Retina (tissue), 1 donor: ENCODE measurements around the gene GLB1L2.
A peak's percentile ranks its signal among the peaks of the same experiment; 100 is the strongest.
"Not testable (repeated sequence)": the region's sequence is repeated elsewhere in the genome, so short reads cannot be mapped to it uniquely, and the experiment has no call there.

Source experiments
- DNase-seq: peaks from one replicate; pipeline ENCODE4 v3.0.0-alpha.2; 2016

GLB1L2 gene

DNA sequence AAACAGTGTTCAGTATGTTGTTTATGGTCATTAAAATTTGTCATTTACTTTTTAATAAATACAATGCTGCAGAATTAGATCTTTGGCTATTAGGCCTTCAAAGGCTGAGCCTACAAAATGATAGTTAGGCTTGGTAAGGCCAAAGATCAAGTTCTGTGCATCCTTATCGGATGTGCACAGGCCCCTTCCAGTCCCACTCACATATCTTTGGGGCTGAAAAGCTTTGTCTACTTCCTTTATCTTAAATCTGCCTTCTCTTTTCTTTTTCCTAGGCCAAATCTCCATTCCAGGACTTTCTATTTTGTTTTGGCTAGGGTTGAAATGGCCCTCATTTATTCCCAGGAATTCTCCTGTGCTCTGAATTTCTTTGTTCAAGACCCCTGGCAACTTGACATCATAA is 3.4 kb upstream of the GLB1L2 start:
- no peak for DNase-seq

DNA sequence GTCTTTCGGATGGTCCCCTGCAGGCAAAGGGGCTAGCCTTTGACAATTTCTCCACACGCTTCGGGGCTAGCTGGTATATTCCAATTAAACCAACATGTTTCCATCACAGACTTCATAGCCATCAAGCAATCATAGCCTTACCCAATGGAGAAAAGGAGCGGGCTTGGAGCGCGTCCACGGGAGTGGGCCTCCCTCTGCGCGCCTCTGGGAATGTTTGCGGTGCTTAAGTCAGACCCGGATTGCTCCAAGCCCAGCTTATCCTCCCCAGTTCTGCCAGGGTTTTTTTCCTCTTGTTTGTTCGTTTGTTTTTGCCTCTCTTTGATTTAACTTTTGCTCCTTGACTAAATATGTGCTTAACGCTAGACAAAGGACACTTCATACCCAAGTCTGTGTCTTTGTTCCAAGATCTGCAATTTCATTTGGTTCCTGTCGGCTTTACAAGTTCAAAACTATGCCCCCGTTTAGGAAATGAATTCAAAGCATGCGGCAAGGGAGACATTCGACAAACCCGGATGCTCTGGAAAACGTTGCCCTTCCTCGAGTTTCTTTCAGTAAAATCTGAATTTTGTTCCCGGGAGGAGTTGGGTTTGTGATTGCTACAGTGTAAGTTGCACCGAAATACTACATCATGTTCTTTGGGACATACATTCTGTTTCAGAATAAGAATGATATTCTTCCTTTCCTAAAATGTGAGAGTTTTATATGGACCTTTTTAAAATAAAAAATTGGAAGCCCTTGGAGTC is 1.0 kb upstream of the GLB1L2 start:
- DNase-seq, result peak; percentile 42

DNA sequence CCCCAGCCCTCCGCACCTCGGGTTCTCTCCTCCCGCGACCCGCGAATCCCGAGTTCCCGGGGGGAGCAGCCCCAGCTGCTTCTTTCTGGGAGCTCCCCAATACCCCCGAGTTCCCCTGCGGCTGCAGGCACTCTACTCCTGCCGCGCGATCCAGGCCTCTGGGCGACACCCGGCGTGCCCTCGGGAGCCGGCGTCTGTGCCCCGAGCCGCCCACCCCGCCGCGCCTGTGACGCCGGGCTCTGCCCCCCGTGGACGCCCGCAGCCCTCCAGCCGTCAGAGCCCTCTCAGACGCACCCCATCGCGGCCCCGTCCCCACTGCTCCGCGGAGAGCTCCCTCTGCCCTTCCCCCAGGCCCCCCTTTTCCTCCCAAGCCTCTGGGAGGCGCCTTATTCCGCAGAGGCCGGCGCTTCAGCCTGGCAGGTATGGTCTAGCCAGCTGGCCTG is 422 bp downstream of the GLB1L2 start:
- DNase-seq, result no peak

DNA sequence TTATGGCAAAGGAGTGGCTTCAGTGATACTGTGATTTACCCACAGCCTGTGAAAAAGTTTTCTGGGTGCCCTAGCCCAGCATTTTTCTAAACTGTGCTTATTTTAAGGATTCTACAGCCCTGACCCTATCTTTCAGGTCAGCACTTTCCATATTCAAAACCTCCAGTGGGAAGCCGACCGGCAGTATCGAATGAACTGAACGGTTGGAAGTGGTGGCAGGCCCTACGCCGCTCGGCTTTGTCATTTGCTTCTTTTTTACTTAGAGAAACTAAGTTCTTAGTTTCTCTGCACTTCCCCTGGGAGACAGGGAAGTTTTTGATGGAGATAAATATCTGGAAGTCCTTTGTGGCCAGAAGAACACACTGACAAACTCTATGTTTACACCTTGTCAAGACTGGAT is 994 bp downstream of the GLB1L2 start:
- no peak for DNase-seq

DNA sequence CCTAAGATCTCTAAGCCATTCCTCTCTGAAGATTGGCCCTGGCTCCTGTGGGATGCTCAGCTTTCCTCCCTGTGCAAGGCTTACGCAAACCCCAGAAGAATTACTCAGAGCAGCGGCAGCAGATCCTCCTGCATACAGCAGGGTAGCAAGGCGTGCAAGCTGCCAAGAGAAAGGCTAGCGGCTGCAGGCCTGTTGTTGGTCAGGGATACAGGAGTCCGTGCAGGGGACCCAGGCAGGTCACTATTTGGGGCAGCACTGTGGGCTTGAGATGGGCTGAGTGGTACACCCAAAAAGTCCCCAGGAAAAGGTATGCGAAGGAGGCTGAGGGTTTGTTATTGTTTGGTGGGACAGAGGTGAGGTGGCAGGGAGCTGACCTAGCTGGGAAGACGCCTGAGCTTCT is 1.5 kb downstream of the GLB1L2 start:
- DNase-seq, result no peak

DNA sequence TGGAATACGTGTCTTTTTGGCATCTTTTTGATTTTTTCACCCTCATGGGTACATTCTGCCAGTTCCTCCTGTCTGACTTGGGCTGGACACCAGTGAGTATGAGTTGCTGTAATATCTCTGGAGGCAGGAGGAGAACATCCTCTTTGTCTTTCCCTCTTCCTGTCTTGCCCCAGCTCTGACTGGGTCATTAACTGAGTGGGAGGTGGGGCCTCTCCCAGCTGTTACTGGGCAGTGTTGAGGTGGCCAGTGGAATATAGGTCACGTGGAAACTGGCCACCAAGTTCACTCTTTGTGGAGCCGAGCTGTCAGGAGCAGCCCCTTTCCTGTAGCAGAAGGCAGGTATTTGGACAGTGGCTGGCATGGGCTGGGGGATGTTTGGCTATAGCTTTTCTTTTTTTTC is 2.2 kb downstream of the GLB1L2 start:
- DNase-seq, result peak; percentile 18

DNA sequence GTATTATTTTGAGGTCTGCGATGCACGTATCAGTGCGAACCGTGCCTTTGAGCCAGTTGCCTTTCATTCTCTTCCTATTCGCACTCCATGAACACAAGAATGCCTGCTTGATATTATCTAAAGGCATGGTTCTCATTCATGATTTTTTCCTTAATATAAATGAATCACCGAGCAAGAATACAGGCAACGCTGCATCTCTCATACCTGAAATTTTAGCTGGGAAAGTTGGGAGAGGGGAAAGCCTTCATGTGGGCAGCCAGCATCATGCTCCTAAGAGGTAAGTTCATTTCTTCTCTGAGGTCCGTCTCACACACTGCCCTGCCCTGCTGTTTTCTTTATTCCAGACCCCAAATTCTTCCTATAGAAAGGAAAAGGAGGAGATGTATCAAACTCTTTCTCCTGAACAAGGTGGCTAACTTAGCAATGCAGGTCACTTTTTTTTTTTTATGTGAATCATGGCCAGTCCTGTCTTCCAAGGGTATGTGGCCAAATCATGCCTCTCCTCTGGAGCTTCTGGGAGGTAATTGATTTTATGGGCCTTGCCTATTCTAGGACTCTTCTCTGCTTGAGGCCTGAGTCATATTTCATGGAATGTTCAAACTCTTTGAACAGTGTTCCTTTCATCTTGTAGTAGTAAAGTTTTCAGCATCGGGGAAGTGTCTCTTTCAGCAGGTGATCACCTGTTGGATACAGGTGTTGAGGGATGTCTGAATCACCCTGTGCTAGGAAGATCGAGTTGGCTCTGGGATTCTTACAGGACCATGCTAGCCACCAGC is 3.2 kb downstream of the GLB1L2 start:
- DNase-seq, result no peak

DNA sequence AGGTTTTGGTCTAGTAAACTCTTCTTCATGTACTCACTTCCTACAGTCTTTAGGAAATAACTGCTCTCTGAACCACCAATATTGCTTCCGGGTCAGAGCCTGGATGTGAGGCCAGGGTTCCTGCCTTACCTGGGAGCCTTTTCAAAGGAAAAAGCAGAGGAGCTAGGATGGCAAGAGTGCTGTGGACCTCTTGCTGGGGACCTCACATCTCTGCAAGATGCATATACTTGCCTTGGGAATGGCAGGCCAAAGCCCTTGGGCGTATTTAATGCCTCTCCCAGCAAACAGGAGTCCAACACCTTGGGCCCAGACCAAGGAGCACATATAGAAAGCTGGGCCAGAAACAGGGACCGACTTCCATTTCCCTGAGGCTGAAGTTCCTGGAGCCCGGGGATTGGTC is 5.3 kb downstream of the GLB1L2 start:
- no peak for DNase-seq

DNA sequence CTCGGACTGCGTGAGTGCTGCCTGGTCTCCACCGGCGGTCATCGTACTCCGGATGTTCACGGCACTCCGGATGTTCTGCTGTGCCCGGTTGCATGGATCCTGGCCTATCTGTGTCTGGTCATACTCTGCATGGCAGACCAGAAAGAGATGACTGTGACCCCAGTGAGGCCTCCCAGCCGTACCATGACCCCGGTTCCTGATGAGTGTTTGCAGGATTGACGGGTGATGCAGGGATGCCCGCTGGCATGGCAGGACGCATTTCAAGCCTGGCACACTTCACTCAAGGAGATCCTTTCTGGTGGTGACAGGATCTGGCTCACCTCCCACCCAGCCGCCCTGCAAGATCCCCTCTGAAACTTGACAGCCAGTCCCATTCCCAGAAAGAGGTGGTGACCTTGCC is 6.3 kb downstream of the GLB1L2 start:
- no peak for DNase-seq

DNA sequence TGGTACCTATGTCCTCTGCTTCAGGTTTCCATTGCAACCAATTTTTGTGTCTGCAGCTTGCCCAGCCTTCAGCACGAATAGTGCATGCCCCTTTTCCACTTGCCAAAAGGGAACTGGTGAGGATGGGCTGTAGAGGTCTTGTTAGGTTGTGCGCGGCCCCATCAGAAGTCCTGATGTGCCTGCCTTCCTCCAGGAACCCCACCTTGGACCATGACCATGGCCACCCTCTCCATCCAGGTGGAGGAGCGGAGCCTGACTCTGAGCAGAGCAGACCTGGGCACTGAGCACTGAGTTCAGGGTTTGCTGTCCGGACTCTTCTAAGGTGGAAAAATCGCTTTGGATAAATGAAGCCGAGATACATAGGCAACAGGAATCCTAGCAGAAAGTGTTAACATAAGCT is 6.9 kb downstream of the GLB1L2 start:
- no peak for DNase-seq

DNA sequence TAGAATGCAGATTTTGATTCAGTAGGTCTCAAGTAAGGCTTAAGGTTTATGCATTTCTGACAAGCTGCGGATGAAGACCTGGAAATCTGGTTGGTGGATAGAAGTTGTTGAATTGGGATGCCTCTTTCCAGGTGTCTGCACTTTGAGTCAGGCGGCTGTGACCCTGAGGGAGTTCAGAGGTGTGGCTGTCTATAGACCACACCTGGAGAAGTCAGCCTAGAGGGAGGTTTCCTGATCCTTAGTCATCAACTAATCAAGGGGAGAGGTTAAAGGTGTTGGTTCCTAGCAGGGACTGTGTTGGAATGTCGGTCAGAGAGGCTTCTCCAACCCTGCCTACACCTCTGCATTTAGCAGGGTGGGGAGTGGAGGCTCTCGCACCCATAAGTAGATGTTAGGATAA is 8.0 kb downstream of the GLB1L2 start:
- no peak for DNase-seq

DNA sequence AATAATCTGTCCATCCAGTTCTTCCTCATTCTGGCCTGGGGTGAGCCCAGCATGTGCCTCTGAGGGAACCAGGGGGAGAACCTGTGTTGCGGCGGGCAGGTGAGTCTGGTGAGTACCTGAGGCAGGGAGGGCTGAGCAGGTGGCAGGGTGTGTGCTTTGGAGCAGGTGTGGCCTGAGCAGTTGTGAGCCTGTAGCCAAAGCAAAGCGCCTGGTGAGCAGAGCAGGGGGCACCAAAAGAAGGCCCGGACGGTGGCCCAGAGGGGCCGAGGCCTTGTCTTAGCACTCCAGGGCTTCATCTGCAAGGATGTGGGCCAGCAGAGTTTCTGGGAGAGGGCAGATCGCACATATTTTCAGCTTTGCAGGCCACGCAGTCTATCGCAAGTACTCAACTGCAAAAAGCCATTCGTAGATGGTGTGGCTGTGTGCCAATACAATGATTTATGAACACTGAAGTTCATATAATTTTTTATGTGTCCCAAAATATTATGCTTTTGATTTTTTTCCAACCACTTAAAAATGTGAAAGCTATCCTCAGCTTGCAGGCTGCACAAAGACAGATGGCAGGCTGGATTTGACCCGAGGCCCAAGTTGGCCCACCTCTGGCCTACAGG is 8.7 kb downstream of the GLB1L2 start:
- no peak for DNase-seq

DNA sequence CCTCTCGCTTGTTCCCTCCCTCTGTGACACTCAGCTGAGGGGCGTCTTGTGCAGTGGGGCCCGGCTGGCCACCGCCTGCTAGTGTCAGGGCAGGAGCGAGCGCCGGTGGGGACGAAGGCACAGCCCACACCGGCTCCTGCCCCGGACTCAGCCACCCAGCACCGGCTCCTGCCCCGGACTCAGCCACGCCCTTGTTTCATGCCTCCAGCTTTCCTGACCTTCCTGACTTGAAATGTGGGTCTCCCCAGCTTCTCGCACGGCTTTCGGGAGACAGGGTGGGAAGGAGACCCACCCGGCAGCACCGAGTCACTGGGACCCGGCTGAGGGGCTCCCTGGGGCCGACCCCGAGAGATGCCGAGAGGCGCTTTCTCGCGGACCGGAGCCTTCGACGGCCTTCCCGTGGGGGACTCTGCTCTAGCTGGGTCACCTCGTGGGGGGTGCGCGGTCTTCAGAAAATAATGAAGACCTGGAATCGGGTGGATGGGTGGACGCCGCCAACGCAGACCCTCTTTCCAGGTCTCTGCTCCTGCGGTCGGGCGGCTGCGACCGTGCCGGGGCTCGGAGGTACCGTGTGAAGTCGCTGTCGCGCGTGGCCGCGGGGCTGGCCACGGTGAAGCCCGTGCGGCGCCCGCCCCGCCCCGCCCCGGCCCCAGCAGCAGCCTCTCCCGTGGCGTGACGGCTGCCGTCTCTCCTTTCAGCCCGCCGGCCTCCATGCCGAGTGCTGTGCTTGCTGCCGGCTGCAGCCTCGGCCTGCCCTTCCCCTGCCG is 10.2 kb downstream of the GLB1L2 start:
- no peak for DNase-seq

DNA sequence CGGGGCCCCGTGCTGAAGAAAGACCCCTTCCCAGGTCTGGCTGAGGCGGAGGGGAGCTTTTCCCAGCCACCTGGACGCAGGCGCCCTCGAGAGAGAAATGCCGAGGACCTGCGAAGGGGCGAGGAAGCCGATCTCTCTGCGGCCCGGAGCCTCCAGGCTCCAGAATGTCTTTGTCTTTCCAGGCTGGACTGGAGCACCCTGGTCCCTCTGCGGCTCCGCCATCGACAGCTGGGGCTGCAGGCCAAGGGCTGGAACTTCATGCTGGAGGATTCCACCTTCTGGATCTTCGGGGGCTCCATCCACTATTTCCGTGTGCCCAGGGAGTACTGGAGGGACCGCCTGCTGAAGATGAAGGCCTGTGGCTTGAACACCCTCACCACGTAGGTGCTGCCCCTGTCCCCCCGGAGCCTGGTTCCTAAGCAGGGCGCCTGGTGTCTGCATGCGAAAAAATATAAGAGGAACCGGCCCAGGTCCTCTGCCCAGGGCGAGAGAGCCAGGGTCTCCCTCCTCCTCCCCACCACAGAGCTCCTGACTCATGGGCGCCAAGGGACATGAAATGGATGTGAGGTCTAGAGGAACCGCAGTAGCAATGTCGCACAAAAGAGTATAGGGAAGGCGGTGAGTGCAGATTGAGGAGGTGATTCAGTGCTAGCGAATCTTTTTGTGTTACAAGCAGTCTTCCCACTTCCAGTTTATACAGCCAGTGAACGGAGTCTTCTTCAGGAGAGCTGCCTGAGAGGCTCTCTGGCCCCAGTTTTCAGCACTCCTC is 11.0 kb downstream of the GLB1L2 start:
- no peak for DNase-seq

DNA sequence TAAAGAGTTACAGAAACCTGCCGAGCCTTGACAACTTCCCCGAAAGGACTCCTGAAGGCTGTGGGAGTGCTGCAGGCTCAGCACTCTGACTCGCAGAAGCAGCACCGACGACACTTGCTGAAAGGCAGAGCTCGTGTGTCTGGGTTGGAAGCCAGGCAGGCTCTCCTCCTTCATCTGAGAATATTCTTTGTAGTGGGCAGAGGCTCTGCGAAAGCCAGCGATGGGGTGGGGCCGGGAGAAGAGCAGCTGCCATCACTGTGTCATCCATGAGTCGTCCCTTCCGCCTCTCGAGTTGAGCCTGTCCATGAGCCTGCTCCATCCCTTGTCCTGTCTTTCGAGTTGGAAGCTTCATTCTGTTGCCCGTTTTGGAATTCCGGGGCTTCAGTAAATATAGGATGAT is 11.9 kb downstream of the GLB1L2 start:
- DNase-seq, result no peak

DNA sequence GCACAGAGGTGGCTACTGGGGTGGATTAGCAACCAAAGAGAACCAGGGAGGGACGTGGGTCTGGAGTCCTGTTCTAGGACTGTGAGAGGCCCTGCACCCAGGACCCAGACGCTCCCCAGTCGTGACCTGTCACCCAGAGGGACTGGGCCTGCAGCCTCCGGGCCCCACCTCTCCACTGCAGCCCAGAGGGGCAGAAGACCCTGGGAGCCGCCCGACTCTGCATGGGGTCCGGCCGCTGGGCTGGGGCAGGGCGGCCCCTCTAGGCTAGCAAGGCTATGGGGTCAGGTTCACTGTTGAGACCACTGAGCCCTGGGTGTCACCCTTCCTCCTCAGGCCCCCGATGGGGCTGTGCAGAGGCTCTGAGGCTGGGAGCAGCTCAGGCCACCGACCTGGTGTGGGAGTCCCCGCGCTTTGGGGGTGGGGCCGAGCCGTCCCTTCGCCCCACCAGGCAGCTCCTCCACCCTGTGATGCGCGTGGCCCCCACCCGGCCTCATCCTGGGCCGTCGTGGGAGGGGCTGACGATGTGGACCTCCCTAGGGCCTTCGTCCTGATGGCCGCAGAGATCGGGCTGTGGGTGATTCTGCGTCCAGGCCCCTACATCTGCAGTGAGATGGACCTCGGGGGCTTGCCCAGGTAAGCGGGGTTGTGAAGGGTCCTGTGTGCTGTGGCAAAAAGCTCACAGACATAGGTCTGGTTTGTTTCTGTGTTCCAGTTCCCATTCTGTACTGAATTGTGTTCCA is 12.9 kb downstream of the GLB1L2 start:
- not testable (repeated sequence) for DNase-seq

DNA sequence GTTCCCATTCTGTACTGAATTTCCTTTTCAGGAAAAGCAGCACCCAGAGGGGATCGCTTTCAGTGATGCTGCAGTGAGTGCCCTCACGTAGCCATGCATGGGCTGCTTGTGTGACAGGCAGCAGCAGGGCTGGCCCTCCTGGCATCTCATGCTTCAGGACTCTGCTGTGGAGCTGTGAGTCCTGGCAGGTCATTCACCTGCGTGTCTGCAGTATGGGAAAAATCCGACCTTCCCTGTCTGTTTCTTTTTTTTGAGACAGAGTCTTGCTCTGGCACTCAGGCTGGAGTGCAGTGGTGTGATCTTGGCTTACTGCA is 13.4 kb downstream of the GLB1L2 start:
- no peak for DNase-seq

DNA sequence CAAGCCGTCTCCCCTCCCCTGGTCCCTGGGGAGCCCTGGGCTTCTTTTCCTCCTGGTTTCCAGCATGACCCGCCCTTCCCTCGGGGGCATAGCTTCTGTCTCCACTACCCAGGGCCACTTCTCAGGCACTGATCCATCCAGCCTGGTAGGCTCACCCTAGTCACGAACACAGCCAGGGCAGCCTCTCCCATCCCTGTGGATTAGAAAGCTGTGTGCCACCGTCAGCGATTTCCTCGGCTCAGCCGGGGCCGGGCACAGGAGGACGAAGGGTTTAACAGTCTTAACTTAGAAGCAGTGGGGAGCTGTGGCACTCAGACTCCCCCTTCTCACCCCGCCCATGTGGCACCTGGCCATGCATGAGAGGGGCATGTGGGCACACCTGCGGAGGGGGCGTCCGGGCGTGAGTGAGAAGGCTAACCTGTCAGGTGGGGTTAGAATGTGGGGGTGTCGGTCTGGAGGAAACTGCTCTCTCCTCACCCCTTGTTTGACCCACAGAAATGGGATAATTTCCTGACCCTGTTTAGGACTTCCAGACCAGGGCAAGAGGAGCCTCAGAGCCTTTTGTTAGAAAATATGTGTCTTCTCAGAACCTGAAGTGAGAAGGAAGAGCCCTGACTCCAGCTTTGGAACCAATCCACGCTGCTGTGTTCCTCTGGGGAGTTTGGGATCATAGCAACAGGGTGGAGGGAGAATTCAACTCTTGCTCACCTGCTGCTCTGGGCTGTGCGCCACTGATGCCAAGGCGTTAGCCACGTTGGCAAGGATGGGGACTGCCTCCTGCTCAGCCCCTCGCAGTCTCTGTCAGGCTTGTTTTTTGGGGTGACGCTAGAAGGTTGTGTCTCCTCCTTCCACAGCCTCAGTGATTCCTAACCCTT is 14.6 kb downstream of the GLB1L2 start:
- DNase-seq, result no peak

DNA sequence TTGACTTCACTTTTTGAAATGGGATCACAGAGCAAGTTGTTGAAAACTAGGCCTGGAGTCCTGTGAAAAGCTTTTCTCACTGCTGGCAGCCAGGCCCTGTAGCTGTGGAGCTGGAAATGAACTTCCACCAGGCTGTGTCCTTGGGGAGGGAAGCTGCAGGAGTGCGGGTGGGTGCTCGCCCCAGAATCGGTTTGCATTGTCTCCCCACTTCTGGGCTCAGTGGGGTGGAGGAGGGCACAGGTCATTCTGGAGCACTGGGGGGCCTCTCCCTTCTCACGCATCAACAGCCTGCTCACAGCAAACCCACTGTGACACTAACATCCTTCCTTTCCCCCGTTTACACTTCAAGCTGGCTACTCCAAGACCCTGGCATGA is 15.2 kb downstream of the GLB1L2 start:
- no peak for DNase-seq

DNA sequence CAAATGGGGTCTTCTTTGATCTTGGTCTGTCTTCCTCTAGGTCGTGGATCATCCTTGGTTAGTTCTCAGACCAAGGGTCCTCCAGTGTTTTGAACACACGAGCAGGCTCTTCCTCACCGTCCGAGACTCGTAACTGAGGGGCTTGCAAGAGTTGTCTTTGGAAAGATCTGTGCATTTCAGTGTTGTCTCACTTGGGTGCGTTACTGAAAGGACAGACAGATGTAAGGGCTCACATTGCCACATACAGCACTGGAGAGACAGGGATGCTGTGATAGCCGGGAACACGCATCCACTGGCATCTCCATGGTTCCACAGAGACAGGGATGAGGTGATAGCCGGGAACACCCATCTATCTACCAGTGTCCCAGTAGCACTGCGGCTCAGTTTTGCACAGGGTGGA is 15.7 kb downstream of the GLB1L2 start:
- no peak for DNase-seq
